ENCODE results near the gene KRT7. TPM values are rescaled to one million over a fixed set of nuclear protein-coding genes. Genes with fewer than 3 reads are reported as not detected.

The KRT7 gene
- 5.2 and 235 TPM in 2 replicates for total RNA-seq

DNA sequence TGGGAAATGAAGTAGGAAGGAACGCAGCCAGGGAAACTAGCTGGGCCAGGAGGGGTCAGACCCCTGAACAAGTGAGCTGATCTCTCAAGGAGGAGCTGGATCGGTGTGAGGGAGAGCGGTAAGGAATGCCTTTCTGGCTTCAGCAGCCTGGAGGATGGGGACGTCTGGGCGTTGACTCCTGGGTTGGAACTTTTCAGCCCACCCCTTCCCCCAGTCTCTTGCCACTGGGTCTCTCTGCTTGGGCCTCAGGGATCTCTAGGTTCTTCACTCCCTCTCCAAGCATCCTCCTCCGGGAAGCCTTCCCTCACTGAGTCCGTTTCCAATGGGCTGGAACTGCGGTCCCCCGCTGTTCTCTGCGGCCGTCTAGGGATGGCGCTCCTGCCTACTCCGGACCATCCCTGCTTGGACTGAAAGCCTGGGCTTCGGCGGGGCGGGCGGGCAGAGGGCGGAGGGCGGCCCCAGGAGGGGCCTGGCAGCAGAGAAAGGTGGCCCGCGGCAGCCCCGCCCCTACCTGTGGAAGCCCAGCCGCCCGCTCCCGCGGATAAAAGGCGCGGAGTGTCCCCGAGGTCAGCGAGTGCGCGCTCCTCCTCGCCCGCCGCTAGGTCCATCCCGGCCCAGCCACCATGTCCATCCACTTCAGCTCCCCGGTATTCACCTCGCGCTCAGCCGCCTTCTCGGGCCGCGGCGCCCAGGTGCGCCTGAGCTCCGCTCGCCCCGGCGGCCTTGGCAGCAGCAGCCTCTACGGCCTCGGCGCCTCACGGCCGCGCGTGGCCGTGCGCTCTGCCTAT is at the start of gene KRT7:
Gene KRT7 (plus strand): TSS at position 570 of the 788 bp plus-strand sequence. CDS start 54 bp downstream, at position 624.

DNA sequence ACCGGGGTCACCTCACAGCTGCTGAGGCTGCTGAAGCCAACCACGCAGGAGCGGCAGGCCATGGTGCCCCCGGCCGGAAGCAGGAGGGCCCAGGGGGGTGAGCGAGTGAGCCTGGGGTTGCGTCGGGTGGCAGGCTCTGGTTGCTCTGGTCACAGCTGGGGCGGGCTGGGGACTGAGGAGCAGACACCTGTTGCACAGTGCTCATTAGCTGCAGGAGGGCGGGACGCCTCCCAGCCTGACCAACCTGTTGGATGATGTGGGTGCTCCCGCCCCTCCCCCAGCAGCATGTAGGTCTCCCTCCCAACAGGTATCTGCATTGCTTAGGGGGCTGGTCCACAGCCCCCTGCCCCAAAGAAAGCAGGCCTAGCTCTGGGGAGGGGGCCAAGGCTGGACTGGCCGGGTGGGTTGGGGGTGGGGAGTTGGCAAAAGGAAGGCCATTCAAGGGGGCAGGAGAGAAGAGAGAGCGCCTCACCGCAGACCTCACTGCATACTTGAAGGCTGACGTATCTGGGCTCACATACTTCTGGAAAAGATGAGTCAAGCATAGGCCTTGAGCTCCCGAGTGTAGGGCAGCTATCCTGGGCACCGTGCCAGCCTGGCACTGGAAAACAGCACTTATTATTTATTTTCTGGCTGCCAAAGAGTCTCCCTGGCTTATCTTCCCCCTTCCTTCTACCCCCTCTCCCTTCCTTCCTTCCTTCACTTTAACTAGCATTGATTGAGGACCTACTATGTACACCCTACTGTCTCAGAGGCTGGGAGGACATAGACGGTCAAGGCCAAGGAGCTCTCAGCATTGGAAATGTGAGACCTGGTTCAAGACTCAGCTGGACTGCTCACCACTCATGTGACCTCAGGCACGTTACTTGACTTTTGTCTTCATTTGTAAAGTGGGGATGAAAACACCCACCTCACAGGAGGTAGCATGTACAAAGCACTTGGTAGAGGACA is 40.9 kb upstream of the KRT7 start, which contains the start of gene KRT80:
Gene KRT80 (minus strand): TSS at position 174 of the 951 bp plus-strand sequence. CDS start 112 bp downstream, at position 62.

DNA sequence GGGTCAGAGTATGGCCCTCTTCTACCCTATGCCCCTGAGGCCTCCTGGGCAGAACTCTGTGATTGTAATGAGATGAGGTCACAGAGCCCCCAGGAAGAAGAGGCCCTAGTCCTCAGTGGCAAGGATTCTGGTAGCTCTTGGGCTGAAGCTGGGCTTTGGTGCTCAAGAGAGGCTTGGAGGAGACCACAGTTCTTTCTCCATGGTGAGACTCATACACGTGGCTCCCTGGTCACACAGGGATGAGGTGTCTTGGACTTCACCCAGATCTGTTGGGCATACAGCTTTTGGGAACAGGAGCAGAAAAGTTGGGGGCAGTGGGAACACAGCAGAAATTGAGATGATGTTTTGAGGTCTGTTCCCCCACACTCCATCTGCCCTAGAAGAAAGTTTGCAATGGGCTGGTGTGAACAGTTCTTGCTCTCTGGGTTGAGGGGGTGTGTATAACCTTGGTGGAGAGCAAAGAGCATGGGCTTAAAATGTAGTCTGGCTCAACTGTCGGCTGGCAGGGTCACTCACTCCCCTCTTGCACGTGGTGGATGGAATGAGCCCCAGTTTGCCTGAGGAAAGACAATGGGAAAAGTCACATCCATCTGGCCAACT is 41.6 kb downstream of the KRT7 start, which contains the start of gene KRT86:
Gene KRT86 (plus strand): TSS at position 125 of the 600 bp plus-strand sequence. CDS start 27,272 bp downstream, outside the sequence.

GRCh38 chr12:52291267-52291935 is 58.4 kb downstream of the KRT7 start, which contains the start of gene KRT81:
KRT81 (minus strand) TSS chr12:52291534; CDS start chr12:52291465, 69 bp downstream.

Other genes with a start within 250 kb of the KRT7 start
- 4.5 and 19.5 TPM in 2 replicates for gene TAMALIN, start 226.3 kb upstream of the KRT7 start, total RNA-seq
- 11.5 and 66.0 TPM in 2 replicates for gene NR4A1, start 181.8 kb upstream of the KRT7 start, total RNA-seq
- 40.4 and 85.7 TPM in 2 replicates for gene ATG101, start 163.3 kb upstream of the KRT7 start, total RNA-seq
- 0.13 and 50.8 TPM in 2 replicates for gene SMIM41, start 153.5 kb upstream of the KRT7 start, total RNA-seq
- 0.64 and 0.91 TPM in 2 replicates for gene KRT80, start 41.2 kb upstream of the KRT7 start, total RNA-seq
- not detected in 2 replicates for gene KRT86, start 41.4 kb downstream of the KRT7 start, total RNA-seq
- gene KRT81, start 58.3 kb downstream of the KRT7 start, total RNA-seq: 0.64 and 1.6 TPM in 2 replicates
- gene KRT83, start 88.2 kb downstream of the KRT7 start, total RNA-seq: not detected in 2 replicates
- not detected in 2 replicates for gene KRT85, start 134.2 kb downstream of the KRT7 start, total RNA-seq
- gene KRT84, start 152.4 kb downstream of the KRT7 start, total RNA-seq: not detected in 2 replicates
- not detected in 2 replicates for gene KRT82, start 173.1 kb downstream of the KRT7 start, total RNA-seq
- gene KRT75, start 201.1 kb downstream of the KRT7 start, total RNA-seq: not detected in 2 replicates
- 1.0 TPM in 1 of 2 replicates, not detected in the other for gene KRT6B, start 218.9 kb downstream of the KRT7 start, total RNA-seq
- gene KRT6C, start 240.6 kb downstream of the KRT7 start, total RNA-seq: not detected in 2 replicates

Measured in epithelial cell of alveolus of lung (primary cell).